ENCODE data around the gene SH3RF3.

SH3RF3 gene

DNA sequence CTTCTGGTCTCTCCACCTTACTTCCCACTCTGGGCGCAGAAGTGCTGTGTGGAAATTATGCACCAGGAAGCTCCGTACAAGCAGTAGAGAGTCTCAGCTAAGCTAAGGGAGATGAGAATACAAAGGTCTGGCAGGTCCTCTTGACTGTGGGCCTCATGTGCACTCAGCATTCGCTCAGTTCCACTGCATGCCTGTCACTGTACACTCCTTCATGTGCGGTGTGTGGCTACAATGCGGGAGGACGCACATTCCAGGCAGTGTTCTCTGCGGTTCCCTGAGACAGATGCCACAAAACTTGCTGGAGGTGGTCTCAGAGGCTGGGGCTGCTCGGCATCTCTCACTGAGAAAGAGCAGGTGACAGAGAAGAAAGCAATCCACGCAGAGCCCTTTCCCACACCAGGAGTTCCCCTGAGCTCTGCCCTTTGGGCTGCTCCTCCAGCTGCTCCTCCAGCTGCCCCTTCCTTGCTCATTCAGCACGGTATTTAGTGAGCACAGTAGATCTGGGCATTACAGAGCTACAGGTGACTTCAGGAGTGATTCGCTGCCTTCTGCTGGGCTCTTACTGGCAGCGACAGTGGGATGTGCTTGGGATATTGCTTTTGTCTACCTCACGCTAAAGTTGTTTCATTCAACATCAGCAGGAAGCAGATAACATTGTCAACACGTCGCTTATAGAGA lies 176.6 kb downstream of the SH3RF3 start:
- no peak for DNase-seq (ENCODE audit: low read depth)
- no peak for TF ChIP-seq POLR2A (IDR thresholded peaks at IDR 0.05; ENCODE audit: extremely low read depth, insufficient read length)
- TF ChIP-seq, protein P1, sequence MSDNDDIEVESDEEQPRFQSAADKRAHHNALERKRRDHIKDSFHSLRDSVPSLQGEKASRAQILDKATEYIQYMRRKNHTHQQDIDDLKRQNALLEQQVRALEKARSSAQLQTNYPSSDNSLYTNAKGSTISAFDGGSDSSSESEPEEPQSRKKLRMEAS (IDR thresholded peaks at IDR 0.05; ENCODE audit: low read depth, low read length): no peak
- no peak for TF ChIP-seq MYC (IDR thresholded peaks at IDR 0.05; ENCODE audit: low read depth, low read length)
- TF ChIP-seq, protein P2, sequence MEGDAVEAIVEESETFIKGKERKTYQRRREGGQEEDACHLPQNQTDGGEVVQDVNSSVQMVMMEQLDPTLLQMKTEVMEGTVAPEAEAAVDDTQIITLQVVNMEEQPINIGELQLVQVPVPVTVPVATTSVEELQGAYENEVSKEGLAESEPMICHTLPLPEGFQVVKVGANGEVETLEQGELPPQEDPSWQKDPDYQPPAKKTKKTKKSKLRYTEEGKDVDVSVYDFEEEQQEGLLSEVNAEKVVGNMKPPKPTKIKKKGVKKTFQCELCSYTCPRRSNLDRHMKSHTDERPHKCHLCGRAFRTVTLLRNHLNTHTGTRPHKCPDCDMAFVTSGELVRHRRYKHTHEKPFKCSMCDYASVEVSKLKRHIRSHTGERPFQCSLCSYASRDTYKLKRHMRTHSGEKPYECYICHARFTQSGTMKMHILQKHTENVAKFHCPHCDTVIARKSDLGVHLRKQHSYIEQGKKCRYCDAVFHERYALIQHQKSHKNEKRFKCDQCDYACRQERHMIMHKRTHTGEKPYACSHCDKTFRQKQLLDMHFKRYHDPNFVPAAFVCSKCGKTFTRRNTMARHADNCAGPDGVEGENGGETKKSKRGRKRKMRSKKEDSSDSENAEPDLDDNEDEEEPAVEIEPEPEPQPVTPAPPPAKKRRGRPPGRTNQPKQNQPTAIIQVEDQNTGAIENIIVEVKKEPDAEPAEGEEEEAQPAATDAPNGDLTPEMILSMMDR (IDR thresholded peaks at IDR 0.05; ENCODE audit: low read depth, low read length): no peak
- H3K4me3 ChIP-seq (ENCODE audit: low read depth, low read length): no peak overlapping the region

DNA sequence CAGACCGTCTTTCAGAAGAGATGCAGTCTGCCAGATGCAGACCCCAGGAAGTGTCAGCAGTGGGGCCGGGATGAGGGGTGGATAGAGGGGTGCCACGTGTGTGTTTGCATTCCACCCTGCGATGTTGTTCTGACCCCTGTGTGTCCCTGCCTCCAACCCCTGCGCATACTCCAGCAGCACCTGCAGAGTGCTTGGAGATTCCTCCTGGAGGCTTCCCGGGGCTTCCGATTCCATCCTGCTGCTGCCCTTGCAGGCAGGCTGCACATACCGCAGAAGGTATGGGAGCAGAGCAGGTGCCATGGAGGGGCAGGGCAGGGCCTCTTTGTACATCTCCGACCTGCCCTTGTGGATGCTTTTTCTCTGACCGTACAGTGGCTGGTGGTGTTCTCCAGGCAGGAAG lies 177.2 kb downstream of the SH3RF3 start:
- no peak overlapping the region for H3K4me3 ChIP-seq (ENCODE audit: low read depth, low read length)
- TF ChIP-seq, protein P2 (IDR thresholded peaks at IDR 0.05; ENCODE audit: low read depth, low read length): no peak
- no peak for TF ChIP-seq MYC (IDR thresholded peaks at IDR 0.05; ENCODE audit: low read depth, low read length)
- TF ChIP-seq, protein P1 (IDR thresholded peaks at IDR 0.05; ENCODE audit: low read depth, low read length): no peak
- TF ChIP-seq POLR2A (IDR thresholded peaks at IDR 0.05; ENCODE audit: extremely low read depth, insufficient read length): no peak
- DNase-seq (ENCODE audit: low read depth): no peak

DNA sequence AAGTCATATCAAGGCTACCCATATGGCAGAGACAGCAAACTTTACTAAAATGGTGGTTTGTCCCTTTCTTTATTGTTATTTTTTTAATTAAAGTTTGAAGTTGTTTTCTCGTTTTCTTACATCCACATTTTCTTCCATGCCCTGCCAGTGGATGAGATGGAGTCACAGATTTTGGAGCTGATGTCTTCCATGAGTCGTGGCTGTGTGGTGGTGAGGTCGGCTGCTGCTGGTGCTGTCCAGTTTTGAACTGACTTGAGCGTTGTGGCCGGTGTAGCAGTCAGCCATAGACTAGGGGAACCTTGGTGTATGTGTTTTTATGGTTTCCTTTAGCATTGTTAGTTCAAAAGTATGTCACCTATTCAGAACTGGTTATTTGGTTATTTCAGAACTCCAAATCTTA lies 182.8 kb downstream of the SH3RF3 start:
- DNase-seq (ENCODE audit: low read depth): no peak
- TF ChIP-seq POLR2A (IDR thresholded peaks at IDR 0.05; ENCODE audit: extremely low read depth, insufficient read length): no peak
- H3K4me3 ChIP-seq (ENCODE audit: low read depth, low read length): no peak overlapping the region

DNA sequence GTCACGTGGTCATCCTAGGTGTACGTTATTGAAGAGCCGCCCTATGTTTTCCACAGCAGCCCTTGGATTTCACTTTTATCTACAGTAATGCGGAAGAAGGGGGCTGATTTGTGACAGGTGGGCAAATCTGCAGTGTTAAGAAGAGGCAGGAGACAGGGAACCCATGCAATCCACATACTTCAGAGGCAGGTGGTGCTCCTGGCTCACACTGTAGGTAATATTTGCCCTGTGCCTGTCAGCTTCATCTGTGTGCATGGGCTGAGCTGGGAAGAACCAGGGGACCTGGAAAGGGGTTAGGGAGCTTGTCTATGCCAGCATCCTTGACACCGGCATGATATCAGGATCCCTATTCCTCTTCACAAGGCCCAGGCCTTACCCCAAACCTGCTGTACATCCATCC lies 183.9 kb downstream of the SH3RF3 start:
- TF ChIP-seq, protein P1 (IDR thresholded peaks at IDR 0.05; ENCODE audit: low read depth, low read length): no peak
- TF ChIP-seq POLR2A (IDR thresholded peaks at IDR 0.05; ENCODE audit: extremely low read depth, insufficient read length): no peak
- no peak for TF ChIP-seq MYC (IDR thresholded peaks at IDR 0.05; ENCODE audit: low read depth, low read length)
- TF ChIP-seq, protein P2 (IDR thresholded peaks at IDR 0.05; ENCODE audit: low read depth, low read length): no peak
- DNase-seq (ENCODE audit: low read depth): no peak
- no peak overlapping the region for H3K4me3 ChIP-seq (ENCODE audit: low read depth, low read length)

DNA sequence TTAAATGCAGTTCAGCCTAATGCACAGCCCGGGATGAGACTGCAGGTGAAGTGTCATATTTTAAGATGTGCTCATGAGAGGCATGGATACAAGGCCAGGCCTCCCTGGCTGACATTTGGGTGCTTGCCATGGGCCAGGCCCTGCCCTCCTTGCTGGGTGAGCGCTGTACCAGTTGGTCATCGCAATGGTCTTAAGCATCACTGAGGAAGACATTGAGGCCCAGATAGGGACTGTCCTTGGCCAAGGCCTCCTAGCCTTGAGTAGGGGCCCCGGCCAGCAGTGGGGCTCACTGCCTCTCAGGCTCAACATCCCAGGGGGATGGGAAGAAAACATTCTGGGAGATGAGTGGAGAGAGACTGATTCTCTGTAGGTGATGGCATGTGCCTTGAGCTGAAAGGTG lies 184.3 kb downstream of the SH3RF3 start:
- no peak for DNase-seq (ENCODE audit: low read depth)
- TF ChIP-seq MYC (IDR thresholded peaks at IDR 0.05; ENCODE audit: low read depth, low read length) (no peak), POLR2A (IDR thresholded peaks at IDR 0.05; ENCODE audit: extremely low read depth, insufficient read length) (no peak)
- TF ChIP-seq, protein P2 (IDR thresholded peaks at IDR 0.05; ENCODE audit: low read depth, low read length): no peak
- TF ChIP-seq, protein P1 (IDR thresholded peaks at IDR 0.05; ENCODE audit: low read depth, low read length): no peak
- no peak overlapping the region for H3K4me3 ChIP-seq (ENCODE audit: low read depth, low read length)

DNA sequence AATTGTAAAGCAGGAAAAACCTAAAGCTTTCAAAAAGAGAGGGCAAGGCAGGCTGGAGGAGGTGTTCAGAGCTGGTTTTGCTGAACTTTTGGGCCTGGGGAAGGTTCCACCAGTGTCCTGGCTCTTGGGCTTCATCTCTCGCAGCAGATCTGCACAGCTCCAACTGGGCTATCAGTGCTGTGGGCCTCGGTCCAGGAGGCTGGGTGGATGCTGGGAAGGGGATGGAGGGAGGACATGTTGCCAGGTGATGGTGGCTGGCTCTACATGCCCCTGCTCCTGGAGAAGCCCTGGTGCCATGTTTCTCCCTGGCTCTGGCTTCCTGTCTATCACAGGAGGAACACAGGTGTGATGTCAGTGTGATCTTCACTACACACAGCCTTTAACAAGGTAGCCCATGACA lies 187.1 kb downstream of the SH3RF3 start:
- DNase-seq (ENCODE audit: low read depth): no peak
- TF ChIP-seq, protein P1 (IDR thresholded peaks at IDR 0.05; ENCODE audit: low read depth, low read length): no peak
- TF ChIP-seq MYC (IDR thresholded peaks at IDR 0.05; ENCODE audit: low read depth, low read length) (no peak), POLR2A (IDR thresholded peaks at IDR 0.05; ENCODE audit: extremely low read depth, insufficient read length) (no peak)
- TF ChIP-seq, protein P2 (IDR thresholded peaks at IDR 0.05; ENCODE audit: low read depth, low read length): no peak
- H3K4me3 ChIP-seq (ENCODE audit: low read depth, low read length): no peak overlapping the region

Data from NB4 (cell line).